Muscle of back (tissue), 11 donors: ENCODE results near the gene POLD4. TPM values are rescaled to one million over a fixed set of nuclear protein-coding genes. Genes with fewer than 3 reads are reported as not detected.

Experiments used
- DNase-seq, 3 donors: peaks; one replicate each; pipeline versions ENCODE4 v3.0.0 to v3.0.0-alpha.2; 2013
- polyA plus RNA-seq, 10 donors: library from polyadenylated mRNA; unstranded; fragments of 120-200 nt; gene quantifications; one replicate each; pipeline ENCODE4 v1.2.1, GENCODE V29; 2013; ENCODE audit not compliant: insufficient read length in 10 of 10

The POLD4 gene
- polyA plus RNA-seq, 10 donors, result 19.2 to 33.1 (median 25.3) TPM

- no peak for DNase-seq
Measured at GRCh38 chr11:67355794-67356386, 2.5 kb upstream of the POLD4 start.

GRCh38 chr11:67355023-67355793 is 1.9 kb upstream of the POLD4 start:
- DNase-seq, result peak in 1 of 3 donors; percentile 26

- DNase-seq, result peak in 2 of 3 donors; percentile 35 to 69
Measured at GRCh38 chr11:67354075-67355022, 1.0 kb upstream of the POLD4 start.

- DNase-seq, result peak in 1 of 3 donors; percentile 30
Measured at GRCh38 chr11:67352546-67353316, 615 bp downstream of the POLD4 start.

GRCh38 chr11:67351275-67352005 is 1.9 kb downstream of the POLD4 start:
- peak; percentile 62 to 87 (median 82) for DNase-seq

GRCh38 chr11:67349928-67350465 is 3.3 kb downstream of the POLD4 start:
- no peak for DNase-seq

GRCh38 chr11:67349457-67349856 is 3.9 kb downstream of the POLD4 start:
- no peak for DNase-seq

- DNase-seq, result no peak
Measured at GRCh38 chr11:67349036-67349435, 4.3 kb downstream of the POLD4 start.

GRCh38 chr11:67347964-67348749 is 5.2 kb downstream of the POLD4 start:
- no peak for DNase-seq

GRCh38 chr11:67345920-67346819 is 7.2 kb downstream of the POLD4 start:
- no peak for DNase-seq

GRCh38 chr11:67345247-67345919 is 8.0 kb downstream of the POLD4 start:
- DNase-seq, result no peak

- DNase-seq, result no peak
Measured at GRCh38 chr11:67344264-67344663, 9.1 kb downstream of the POLD4 start.

- DNase-seq, result no peak
Measured at GRCh38 chr11:67337257-67337656, 16.1 kb downstream of the POLD4 start.

- no peak for DNase-seq
Measured at GRCh38 chr11:67332081-67332691, 21.2 kb downstream of the POLD4 start.

- no peak for DNase-seq
Measured at GRCh38 chr11:67323526-67323925, 29.8 kb downstream of the POLD4 start.

GRCh38 chr11:67322049-67322448 is 31.3 kb downstream of the POLD4 start:
- no peak for DNase-seq

- DNase-seq, result no peak
Measured at GRCh38 chr11:67321313-67321871, 32.0 kb downstream of the POLD4 start.
